ENCODE results near the gene RASA1. TPM values are rescaled to one million over a fixed set of nuclear protein-coding genes. Genes with fewer than 3 reads are reported as not detected.

RASA1 gene
- total RNA-seq, 1 experiment from 2014 or later = 29.6 TPM

- Histone ChIP-seq H3K4me1 (ENCODE audit: insufficient read depth, low read length) (no peaks in the 10 kb centered on the region; the same call in 1 of the 2 replicates), H2BK20ac (ENCODE audit: low read depth, low read length, poor library complexity, severe bottlenecking) (no peak overlapping the region), H2BK15ac (ENCODE audit: low read depth, low read length) (no peak overlapping the region), H3K23ac (ENCODE audit: insufficient read length, low read depth, low read length) (no peak overlapping the region), H3K9ac (ENCODE audit: extremely low read depth, insufficient read length, low read length) (no peak overlapping the region), H4K20me1 (ENCODE audit: control insufficient read depth, insufficient read depth, insufficient read length) (no peaks in the 10 kb centered on the region), H4K5ac (ENCODE audit: insufficient read length, low read depth, low read length) (no peak overlapping the region), H4K8ac (replicated peaks; ENCODE audit: insufficient read length, low read depth, low read length) (no peak overlapping the region), H2BK5ac (ENCODE audit: insufficient read length, low read length) (no peak overlapping the region), H3K79me2 (ENCODE audit: insufficient read depth, low read length) (no peaks in the 10 kb centered on the region), H2AFZ (ENCODE audit: low read length) (no peak overlapping the region), H3K23me2 (ENCODE audit: insufficient read length, low read depth, low read length, poor library complexity, severe bottlenecking) (no peaks in the 10 kb centered on the region), H3K18ac (ENCODE audit: insufficient read length, low read depth, low read length) (no peak overlapping the region), H3K9me3 (ENCODE audit: control insufficient read depth, low read depth, low read length) (no peaks in the 10 kb centered on the region), H3K4ac (ENCODE audit: low read depth, low read length) (no peak overlapping the region), H4K91ac (ENCODE audit: insufficient read length, low read depth, low read length) (no peak overlapping the region), H3K56ac (ENCODE audit: insufficient read length, low read depth, low read length) (no peak overlapping the region), H2BK12ac (ENCODE audit: insufficient read length, low read depth, low read length) (no peak overlapping the region), H3K4me2 (ENCODE audit: insufficient read depth, insufficient read length, low read length) (no peak overlapping the region), H3T11ph (ENCODE audit: low read length) (no peak overlapping the region), H3K79me1 (ENCODE audit: insufficient read depth, low read depth, low read length, poor library complexity, severe bottlenecking) (no peaks in the 10 kb centered on the region), H3K27me3 (ENCODE audit: insufficient read depth, low read length) (no peaks in the 10 kb centered on the region), H2AK5ac (ENCODE audit: insufficient read length, low read length) (no peak overlapping the region), H3K14ac (ENCODE audit: insufficient read depth, low read length) (no peak overlapping the region), H2BK120ac (ENCODE audit: low read depth, low read length, poor library complexity, severe bottlenecking) (no peak overlapping the region), H3K27ac (ENCODE audit: insufficient read length, low read depth, low read length) (no peak overlapping the region)
- no peak for DNase-seq
- no CpG with 5 or more reads among the region's 1 CpG for WGBS (ENCODE audit: extremely low coverage, insufficient read length, low lambda C conversion rate)
- Mint-ChIP-seq H3K27me3 (ENCODE audit: low read depth) (no peaks in the 10 kb centered on the region), H3K9me3 (no peaks in the 10 kb centered on the region), H3K36me3 (ENCODE audit: insufficient read depth in 1 of 3, low read depth in 3 of 3) (peaks cover 10 to 17% (median 16%) of the 10 kb centered on the region in 3 experiments; a peak in 6 of 7 replicates), H3K4me3 (no peak overlapping the region), H3K4me1 (no peaks in the 10 kb centered on the region), H3K27ac (no peak overlapping the region)
- TF ChIP-seq CTCF (conservative IDR thresholded peaks at IDR 0.05) = no peak
Observed at GRCh38 chr5:87354496-87354895, 86.8 kb downstream of the RASA1 start.

Data from H9 (cell line).